ENCODE data around the gene OBI1.

OBI1 gene

DNA sequence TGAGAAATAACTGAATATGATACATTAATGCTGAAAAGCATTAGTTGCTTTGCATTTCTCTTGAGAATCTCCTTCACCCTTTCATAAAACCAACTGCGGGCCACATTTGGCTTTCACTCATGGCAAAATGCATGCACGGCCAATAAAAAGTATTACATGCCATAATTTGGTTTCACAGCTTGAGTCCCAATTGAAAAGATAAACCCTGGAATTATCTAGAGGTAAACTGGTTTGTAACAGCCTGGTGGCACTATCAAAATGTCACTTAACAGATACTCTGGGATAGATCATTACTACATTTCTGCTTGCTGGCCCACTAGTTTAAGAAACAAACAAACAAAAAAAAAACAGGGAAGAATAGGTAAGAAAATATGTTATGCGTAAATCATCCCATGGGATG is 3.9 kb downstream of the OBI1 start:
- Histone ChIP-seq H3K4me2 (ENCODE audit: insufficient read depth, low read length, poor library complexity, severe bottlenecking) (no peak overlapping the region), H3K23ac (ENCODE audit: low read depth, low read length, poor library complexity) (no peak overlapping the region), H4K8ac (ENCODE audit: low read depth, low read length) (no peak overlapping the region), H3K9me3 (replicated peaks in 1 of 2; ENCODE audit: control insufficient read depth in 2 of 2, insufficient read depth in 1 of 2, low read depth in 1 of 2, low read length in 2 of 2) (no peaks in the 10 kb centered on the region), H4K91ac (ENCODE audit: low read depth, low read length, poor library complexity) (no peak overlapping the region), H3K9ac (ENCODE audit: low read depth, low read length, poor library complexity) (no peak overlapping the region), H3K27me3 (ENCODE audit: control insufficient read depth in 3 of 3, insufficient read depth in 3 of 3, low read depth in 1 of 3, low read length in 3 of 3) (peaks cover 0 to 2% (median 0%) of the 10 kb centered on the region in 3 experiments), H3K14ac (ENCODE audit: low read length) (no peak overlapping the region), H3K79me1 (ENCODE audit: low read depth, low read length) (peaks cover 2% of the 10 kb centered on the region), H3K18ac (ENCODE audit: low read length) (no peak overlapping the region), H3K4me3 (ENCODE audit: low read length in 2 of 2) (no peak overlapping the region), H2AFZ (ENCODE audit: low read length) (no peak overlapping the region), H2BK5ac (ENCODE audit: low read length) (no peak overlapping the region), H3K4me1 (ENCODE audit: control insufficient read depth in 2 of 2, insufficient read depth in 1 of 2, low read depth in 1 of 2, low read length in 2 of 2) (peaks cover 0 to 3% of the 10 kb centered on the region in 2 donors), H2BK12ac (ENCODE audit: low read length) (no peak overlapping the region), H3K4ac (ENCODE audit: low read length) (no peak overlapping the region), H2AK5ac (ENCODE audit: low read depth, low read length) (no peak overlapping the region), H2BK120ac (ENCODE audit: low read depth, low read length) (no peak overlapping the region), H3K36me3 (replicated peaks in 1 of 2; ENCODE audit: control insufficient read depth in 2 of 2, insufficient read depth in 2 of 2, low read length in 2 of 2) (peaks cover 0 to 20% of the 10 kb centered on the region in 2 donors), H3K27ac (replicated peaks; ENCODE audit: low read length) (no peak overlapping the region), H2BK15ac (ENCODE audit: low read length) (no peak overlapping the region)
- WGBS, 2 donors (ENCODE audit: extremely low coverage in 2 of 2, insufficient read length in 2 of 2, insufficient replicate concordance in 1 of 2), result no CpG with 5 or more reads among the region's 3 CpGs
- DNase-seq (ENCODE audit: low spot score), result no peak

DNA sequence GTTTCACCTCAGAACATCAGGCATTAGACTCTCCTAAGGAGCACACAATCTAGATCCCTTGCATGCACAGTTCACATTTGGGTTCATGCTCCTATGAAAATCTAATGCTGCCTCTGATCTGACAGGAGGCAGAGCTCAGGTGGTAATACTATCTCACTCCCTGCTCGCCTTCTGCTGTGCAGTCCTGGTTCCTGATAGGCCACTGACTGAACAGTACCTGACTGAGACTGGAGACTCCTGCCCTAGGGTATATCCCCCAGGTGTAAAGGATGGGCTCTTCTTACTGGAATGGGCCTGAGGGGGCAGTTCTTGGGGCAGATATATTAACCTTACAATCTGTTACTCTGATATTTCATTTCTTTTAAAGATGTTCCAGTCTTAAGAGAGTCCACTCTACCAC is 6.3 kb downstream of the OBI1 start:
- no peak for DNase-seq (ENCODE audit: low spot score)
- Histone ChIP-seq H3K18ac (ENCODE audit: low read length) (no peak overlapping the region), H3K4me1 (ENCODE audit: control insufficient read depth in 2 of 2, insufficient read depth in 1 of 2, low read depth in 1 of 2, low read length in 2 of 2) (peaks cover 0 to under 1% of the 10 kb centered on the region in 2 donors), H2BK15ac (ENCODE audit: low read length) (no peak overlapping the region), H4K91ac (ENCODE audit: low read depth, low read length, poor library complexity) (no peak overlapping the region), H3K4ac (ENCODE audit: low read length) (no peak overlapping the region), H4K8ac (ENCODE audit: low read depth, low read length) (no peak overlapping the region), H3K14ac (ENCODE audit: low read length) (no peak overlapping the region), H2AK5ac (ENCODE audit: low read depth, low read length) (no peak overlapping the region), H2BK120ac (ENCODE audit: low read depth, low read length) (no peak overlapping the region), H3K36me3 (replicated peaks in 1 of 2; ENCODE audit: control insufficient read depth in 2 of 2, insufficient read depth in 2 of 2, low read length in 2 of 2) (peaks cover 0 to 22% of the 10 kb centered on the region in 2 donors), H3K9ac (ENCODE audit: low read depth, low read length, poor library complexity) (no peak overlapping the region), H2BK5ac (ENCODE audit: low read length) (no peak overlapping the region), H3K4me2 (ENCODE audit: insufficient read depth, low read length, poor library complexity, severe bottlenecking) (no peak overlapping the region), H3K79me1 (ENCODE audit: low read depth, low read length) (peaks cover under 1% of the 10 kb centered on the region), H3K23ac (ENCODE audit: low read depth, low read length, poor library complexity) (no peak overlapping the region), H3K27ac (replicated peaks; ENCODE audit: low read length) (no peak overlapping the region), H3K27me3 (ENCODE audit: control insufficient read depth in 3 of 3, insufficient read depth in 3 of 3, low read depth in 1 of 3, low read length in 3 of 3) (no peaks in the 10 kb centered on the region), H2AFZ (ENCODE audit: low read length) (no peak overlapping the region), H2BK12ac (ENCODE audit: low read length) (no peak overlapping the region), H3K9me3 (replicated peaks in 1 of 2; ENCODE audit: control insufficient read depth in 2 of 2, insufficient read depth in 1 of 2, low read depth in 1 of 2, low read length in 2 of 2) (no peaks in the 10 kb centered on the region), H3K4me3 (ENCODE audit: low read length in 2 of 2) (no peak overlapping the region)
- WGBS, 2 donors (ENCODE audit: extremely low coverage in 2 of 2, insufficient read length in 2 of 2, insufficient replicate concordance in 1 of 2), result no CpG with 5 or more reads among the region's 1 CpG

GRCh38 chr13:78650717-78651083 is 8.3 kb downstream of the OBI1 start:
- H3K27ac ChIP-seq (replicated peaks; ENCODE audit: low read length), result no peak overlapping the region
- H2BK12ac ChIP-seq (ENCODE audit: low read length), result no peak overlapping the region
- no peak overlapping the region for H2BK5ac ChIP-seq (ENCODE audit: low read length)
- H3K4me3 ChIP-seq (ENCODE audit: low read length in 2 of 2), result no peak overlapping the region
- H2AK5ac ChIP-seq (ENCODE audit: low read depth, low read length), result no peak overlapping the region
- no peak overlapping the region for H3K14ac ChIP-seq (ENCODE audit: low read length)
- no peak overlapping the region for H3K18ac ChIP-seq (ENCODE audit: low read length)
- H4K8ac ChIP-seq (ENCODE audit: low read depth, low read length), result no peak overlapping the region
- H3K36me3 ChIP-seq (replicated peaks in 1 of 2; ENCODE audit: control insufficient read depth in 2 of 2, insufficient read depth in 2 of 2, low read length in 2 of 2), result peaks cover 0 to 18% of the 10 kb centered on the region in 2 donors
- H3K79me1 ChIP-seq (ENCODE audit: low read depth, low read length), result no peaks in the 10 kb centered on the region
- no peaks in the 10 kb centered on the region for H3K9me3 ChIP-seq (replicated peaks in 1 of 2; ENCODE audit: control insufficient read depth in 2 of 2, insufficient read depth in 1 of 2, low read depth in 1 of 2, low read length in 2 of 2)
- no peak overlapping the region for H2BK15ac ChIP-seq (ENCODE audit: low read length)
- no peak overlapping the region for H3K4ac ChIP-seq (ENCODE audit: low read length)
- no peak for DNase-seq (ENCODE audit: low spot score)
- no peak overlapping the region for H3K9ac ChIP-seq (ENCODE audit: low read depth, low read length, poor library complexity)
- WGBS, 2 donors (ENCODE audit: extremely low coverage in 2 of 2, insufficient read length in 2 of 2, insufficient replicate concordance in 1 of 2), result no CpG with 5 or more reads among the region's 2 CpGs
- no peak overlapping the region for H3K23ac ChIP-seq (ENCODE audit: low read depth, low read length, poor library complexity)
- H2BK120ac ChIP-seq (ENCODE audit: low read depth, low read length), result no peak overlapping the region
- no peak overlapping the region for H2AFZ ChIP-seq (ENCODE audit: low read length)
- no peaks in the 10 kb centered on the region for H3K4me1 ChIP-seq (ENCODE audit: control insufficient read depth in 2 of 2, insufficient read depth in 1 of 2, low read depth in 1 of 2, low read length in 2 of 2)
- H4K91ac ChIP-seq (ENCODE audit: low read depth, low read length, poor library complexity), result no peak overlapping the region
- no peak overlapping the region for H3K4me2 ChIP-seq (ENCODE audit: insufficient read depth, low read length, poor library complexity, severe bottlenecking)
- no peaks in the 10 kb centered on the region for H3K27me3 ChIP-seq (ENCODE audit: control insufficient read depth in 3 of 3, insufficient read depth in 3 of 3, low read depth in 1 of 3, low read length in 3 of 3)

- no peak overlapping the region for H2BK120ac ChIP-seq (ENCODE audit: low read depth, low read length)
- H2AFZ ChIP-seq (ENCODE audit: low read length), result no peak overlapping the region
- no CpG with 5 or more reads among the region's 3 CpGs for WGBS, 2 donors (ENCODE audit: extremely low coverage in 2 of 2, insufficient read length in 2 of 2, insufficient replicate concordance in 1 of 2)
- H3K18ac ChIP-seq (ENCODE audit: low read length), result no peak overlapping the region
- no peaks in the 10 kb centered on the region for H3K9me3 ChIP-seq (replicated peaks in 1 of 2; ENCODE audit: control insufficient read depth in 2 of 2, insufficient read depth in 1 of 2, low read depth in 1 of 2, low read length in 2 of 2)
- H3K4ac ChIP-seq (ENCODE audit: low read length), result no peak overlapping the region
- H3K27me3 ChIP-seq (ENCODE audit: control insufficient read depth in 3 of 3, insufficient read depth in 3 of 3, low read depth in 1 of 3, low read length in 3 of 3), result no peaks in the 10 kb centered on the region
- no peak overlapping the region for H3K9ac ChIP-seq (ENCODE audit: low read depth, low read length, poor library complexity)
- no peak overlapping the region for H3K4me2 ChIP-seq (ENCODE audit: insufficient read depth, low read length, poor library complexity, severe bottlenecking)
- H3K27ac ChIP-seq (replicated peaks; ENCODE audit: low read length), result no peak overlapping the region
- H2AK5ac ChIP-seq (ENCODE audit: low read depth, low read length), result no peak overlapping the region
- H3K4me1 ChIP-seq (ENCODE audit: control insufficient read depth in 2 of 2, insufficient read depth in 1 of 2, low read depth in 1 of 2, low read length in 2 of 2), result no peaks in the 10 kb centered on the region
- H3K14ac ChIP-seq (ENCODE audit: low read length), result no peak overlapping the region
- no peak overlapping the region for H3K4me3 ChIP-seq (ENCODE audit: low read length in 2 of 2)
- H4K91ac ChIP-seq (ENCODE audit: low read depth, low read length, poor library complexity), result no peak overlapping the region
- H4K8ac ChIP-seq (ENCODE audit: low read depth, low read length), result no peak overlapping the region
- H3K36me3 ChIP-seq (replicated peaks in 1 of 2; ENCODE audit: control insufficient read depth in 2 of 2, insufficient read depth in 2 of 2, low read length in 2 of 2), result peaks cover 0 to 13% of the 10 kb centered on the region in 2 donors
- H2BK5ac ChIP-seq (ENCODE audit: low read length), result no peak overlapping the region
- no peak overlapping the region for H3K23ac ChIP-seq (ENCODE audit: low read depth, low read length, poor library complexity)
- H2BK12ac ChIP-seq (ENCODE audit: low read length), result no peak overlapping the region
- H3K79me1 ChIP-seq (ENCODE audit: low read depth, low read length), result no peaks in the 10 kb centered on the region
- H2BK15ac ChIP-seq (ENCODE audit: low read length), result no peak overlapping the region
- DNase-seq (ENCODE audit: low spot score), result no peak
Observed at GRCh38 chr13:78649997-78650716, 8.8 kb downstream of the OBI1 start.

All from neuronal stem cell (in vitro differentiated cells).